GM12878 (cell line): ENCODE results near the gene ME1. TPM values are rescaled to one million over a fixed set of nuclear protein-coding genes. Genes with fewer than 3 reads are reported as not detected.
A peak's percentile ranks its signal among the peaks of the same experiment; 100 is the strongest.
"Not testable (repeated sequence)": the region's sequence is repeated elsewhere in the genome, so short reads cannot be mapped to it uniquely, and the experiment has no call there.

Experiments
- ATAC-seq: fragments of 200-7000 bp; cut with Tn5 transposase; 3 replicates; pipeline ENCODE4 v1.9.1; 2020; ENCODE audit warnings: mild to moderate bottlenecking, moderate library complexity
- BruUV-seq: library from RNA; stranded (reverse); fragments of 400-500 nt; replicated peaks from 2 replicates; lab custom pipeline; 2021; lab: Mats Ljungman, UMichigan
- CTCF ChIA-PET: fragments of 300-600 bp; sonication (Branson Sonifier 250); formaldehyde crosslinking; extraction: SDS; loops from one replicate; lab custom pipeline; 2021; ENCODE audit warnings: inconsistent platforms; lab: Yijun Ruan, JAX
- POLR2A ChIA-PET: fragments of 350-600 bp; formaldehyde crosslinking; extraction: SDS; loops from one replicate; lab custom pipeline; 2021; ENCODE audit warnings: inconsistent platforms; lab: Charles Lee
- RAD21 ChIA-PET: fragments of 300-600 bp; sonication (Branson Sonifier 250); formaldehyde crosslinking; loops from one replicate; lab custom pipeline; 2023; ENCODE audit warnings: antibody characterized with exemption; ENCODE audit not compliant: unreplicated experiment; lab: Charles Lee
- SMC1A ChIA-PET: fragments of 300-600 bp; sonication (Branson Sonifier 250); formaldehyde crosslinking; loops from one replicate; lab custom pipeline; 2023; ENCODE audit not compliant: unreplicated experiment, uncharacterized antibody; lab: Charles Lee
- DNase-seq: peaks from one replicate; pipeline ENCODE4 v3.0.0-alpha.2; 2011; ENCODE audit warnings: low read depth, low spot score
- FAIRE-seq: peaks from 3 replicates; lab custom pipeline; 2011; peaks lifted over from hg19 to GRCh38; lab: Jason Lieb, UNC
- H2AFZ ChIP-seq: 2 replicates; pipeline ENCODE4 v1.6.0; 2011; ENCODE audit warnings: low read depth, low read length, control low read depth; ENCODE audit not compliant: control insufficient read depth
- H3K27ac ChIP-seq: 2 replicates; pipeline ENCODE4 v1.5.1; 2011; ENCODE audit warnings: control low read depth; ENCODE audit not compliant: control insufficient read depth, insufficient read depth
- H3K27me3 ChIP-seq, 2 experiments: replicated peaks in 1 of 2; 2 replicates each; pipeline versions ENCODE4 v1.6.0 to v1.6.1; 2011; ENCODE audit warnings: low read length in 1 of 2; ENCODE audit not compliant: control insufficient read depth in 2 of 2, insufficient read depth in 2 of 2
- H3K36me3 ChIP-seq, 2 experiments: 2 replicates each; pipeline ENCODE4 v1.5.1; 2011; ENCODE audit warnings: low read length in 1 of 2; ENCODE audit not compliant: control insufficient read depth in 2 of 2, insufficient read depth in 2 of 2
- H3K4me1 ChIP-seq: 2 replicates; pipeline ENCODE4 v1.6.1; 2011; ENCODE audit warnings: mild to moderate bottlenecking, low read length, moderate library complexity, mixed read lengths; ENCODE audit not compliant: control insufficient read depth, insufficient read depth
- H3K4me2 ChIP-seq: 2 replicates; pipeline ENCODE4 v1.6.0; 2011; ENCODE audit warnings: control low read depth; ENCODE audit not compliant: control insufficient read depth, insufficient read depth
- H3K4me3 ChIP-seq: fragments of 200-600 bp; sonication (generic); 2 replicates; pipeline ENCODE4 v1.5.1; 2016
- H3K79me2 ChIP-seq: 2 replicates; pipeline ENCODE4 v1.6.0; 2011; ENCODE audit warnings: low read length; ENCODE audit not compliant: control insufficient read depth, insufficient read depth
- H3K9ac ChIP-seq: 2 replicates; pipeline ENCODE4 v1.8.0; 2011; ENCODE audit warnings: low read length, control low read depth, mixed read lengths; ENCODE audit not compliant: control insufficient read depth, insufficient read depth
- H3K9me3 ChIP-seq: replicated peaks from 3 replicates; pipeline ENCODE4 v1.5.1; 2011; ENCODE audit warnings: mild to moderate bottlenecking, low read length; ENCODE audit not compliant: control insufficient read depth, insufficient read depth
- H4K20me1 ChIP-seq: 2 replicates; pipeline ENCODE4 v1.6.0; 2011; ENCODE audit not compliant: control insufficient read depth, insufficient read depth
- CREB1 ChIP-seq: IDR thresholded peaks from 2 replicates; pipeline ENCODE4 v1.6.1; 2012; ENCODE audit warnings: low read depth, mild to moderate bottlenecking, inconsistent platforms
- NFXL1 ChIP-seq: fragments of 450-650 bp; IDR thresholded peaks from 2 replicates; pipeline ENCODE4 v1.6.1; 2017; ENCODE audit warnings: antibody characterized with exemption, mild to moderate bottlenecking, borderline replicate concordance
- NFYB ChIP-seq: IDR thresholded peaks from 2 replicates; pipeline ENCODE4 v1.6.1; 2011; ENCODE audit warnings: low read depth, mild to moderate bottlenecking, low read length, improper control_type of control experiment, moderate library complexity; ENCODE audit not compliant: insufficient read depth
- SMAD5 ChIP-seq: IDR thresholded peaks from 2 replicates; pipeline ENCODE4 v1.6.1; 2016; ENCODE audit warnings: antibody characterized with exemption, low read depth
- USF1 ChIP-seq: IDR thresholded peaks from 2 replicates; pipeline ENCODE4 v1.6.1; 2011; ENCODE audit warnings: borderline replicate concordance, low read depth, mild to moderate bottlenecking, moderate library complexity, mixed read lengths, low read length; ENCODE audit not compliant: insufficient read depth; ENCODE audit errors: extremely low read length
- WGBS: methylation state at CpG from one replicate; pipeline ENCODE4 v1.1.6; 2016; ENCODE audit warnings: low lambda C conversion rate; ENCODE audit not compliant: insufficient replicate concordance, insufficient coverage; ENCODE audit errors: missing lambda C conversion rate; 5-methylcytosine and 5-hydroxymethylcytosine counted together
- in situ Hi-C: fragments of 300-500 bp; cut with MboI; formaldehyde crosslinking; loops from 9 replicates; pipeline ENCODE4 v1.14.3; 2018; ENCODE audit warnings: mixed read lengths
- intact Hi-C: fragments of 100-400 bp; cut with micrococcal nuclease; formaldehyde crosslinking; loops from one replicate; pipeline ENCODE4 v1.14.2; 2022; ENCODE audit not compliant: unreplicated experiment
- polyA plus RNA-seq, 11 experiments: library from polyadenylated mRNA; depleted of rRNA in 4 of 11; unstranded in 6 of 11; stranded (reverse) in 5 of 11; fragments of >200 nt; fragmentation: Nextera tagmentation in 4 of 11; fragmentation: Illumina TruSeq in 1 of 11; extraction: Ambion mirVana in 4 of 11; extraction: Trizol in 1 of 11; gene quantifications; 1 replicate in 1 of 11; 2 replicates in 10 of 11; pipeline versions ENCODE4 v1.2.1 to v1.2.3, GENCODE V29; 2011 to 2016; ENCODE audit warnings: inconsistent platforms in 2 of 11, missing spikeins in 2 of 11, low read depth in 1 of 11
- total RNA-seq, 4 experiments: library from RNA; depleted of rRNA in 3 of 4; stranded (reverse); fragments of >200 nt in 3 of 4; fragmentation: Illumina TruSeq in 1 of 4; extraction: Trizol in 1 of 4; gene quantifications; 2 replicates each; pipeline versions ENCODE4 v1.2.1 to v1.2.3, GENCODE V29; 2013 to 2021

The ME1 gene
- total and polyA plus RNA-seq, 10 of the 15 experiments (the other 5 are each of a cell fraction or from before 2014, with no cell fraction given): 3.6 to 11.8 (median 8.4) TPM

GRCh38 chr6:83341765-83342164 lies 89.1 kb downstream of the ME1 start:
- no peaks in the 10 kb centered on the region for H3K79me2 ChIP-seq
- TF ChIP-seq SMAD5: no peak
- peak; percentile 38; the same call in 1 of the 2 replicates for TF ChIP-seq NFYB
- no peak for TF ChIP-seq NFXL1
- no peak for TF ChIP-seq CREB1
- TF ChIP-seq USF1: no peak
- TF ChIP-seq, all 136 proteins: peak for 1
- ChIA-PET CTCF (no interaction called here), SMC1A (no interaction called here), POLR2A (no interaction called here), RAD21 (no interaction called here)
- 43% methylated on average over 2 of the region's 2 CpGs for WGBS
- DNase-seq (no peak), ATAC-seq (no peak), FAIRE-seq (no peak)
- no peaks in the 10 kb centered on the region for H3K4me1 ChIP-seq
- H3K9ac ChIP-seq: no peak overlapping the region
- in situ Hi-C loops (no loop called here), intact Hi-C loops (no loop called here)
- H3K4me2 ChIP-seq: no peak overlapping the region
- no peak overlapping the region for H3K4me3 ChIP-seq
- H3K27me3 ChIP-seq: no peaks in the 10 kb centered on the region
- H3K36me3 ChIP-seq: no peaks in the 10 kb centered on the region
- no TSS peak for BruUV-seq
- no peaks in the 10 kb centered on the region for H4K20me1 ChIP-seq
- H3K27ac ChIP-seq: no peak overlapping the region
- H2AFZ ChIP-seq: no peak overlapping the region
- H3K9me3 ChIP-seq: no peaks in the 10 kb centered on the region

GRCh38 chr6:83333916-83334315 lies 96.9 kb downstream of the ME1 start:
- CTCF ChIA-PET, POLR2A ChIA-PET, H3K9me3 ChIP-seq, ATAC-seq, H4K20me1 ChIP-seq, H3K4me2 ChIP-seq, in situ Hi-C loops, H3K4me1 ChIP-seq, H3K27me3 ChIP-seq, H3K4me3 ChIP-seq, RAD21 ChIA-PET, H3K27ac ChIP-seq, intact Hi-C loops, H3K36me3 ChIP-seq, DNase-seq, H3K79me2 ChIP-seq, H3K9ac ChIP-seq, H2AFZ ChIP-seq, FAIRE-seq, BruUV-seq: not testable (repeated sequence)
- WGBS: 79% methylated on average over 14 of the region's 24 CpGs
- SMC1A ChIA-PET: interaction anchor here (1.0 kb wide), 1 partner anchor 166 kb away, joined by 4 read pairs; no protein-coding TSS in a partner anchor
